K562 (cell line): ENCODE data around the gene MAPK8IP2. TPM values are rescaled to one million over a fixed set of nuclear protein-coding genes. Genes with fewer than 3 reads are reported as not detected.

Source experiments
- ARNT ChIP-seq, 2 experiments: fragments of 450-650 bp; IDR thresholded peaks; 2 replicates each; pipeline ENCODE4 v1.6.1; 2016; ENCODE audit warnings: mild to moderate bottlenecking in 1 of 2
- CCNT2 ChIP-seq: IDR thresholded peaks from 2 replicates; pipeline ENCODE4 v1.6.1; 2011; ENCODE audit warnings: borderline replicate concordance, low read depth, mild to moderate bottlenecking, moderate library complexity, mixed read lengths, low read length; ENCODE audit not compliant: insufficient read length; ENCODE audit errors: extremely low read depth
- ELF1 ChIP-seq: fragments of 200-800 bp; sonication (Bioruptor generic); IDR thresholded peaks from 2 replicates; pipeline ENCODE4 v1.6.1; 2016; ENCODE audit warnings: missing genetic modification characterization, missing compliant biosample characterization
- ERF ChIP-seq: fragments of 450-650 bp; formaldehyde crosslinking; IDR thresholded peaks from 2 replicates; pipeline ENCODE4 v1.4.0; 2020; ENCODE audit warnings: mild to moderate bottlenecking, mixed read lengths
- FOXM1 ChIP-seq, 2 experiments: fragments of 450-650 bp in 1 of 2; sonication (generic) in 1 of 2; formaldehyde crosslinking in 1 of 2; IDR thresholded peaks; 2 replicates each; pipeline versions ENCODE4 v1.6.1 to v1.9.0; 2017 to 2022; ENCODE audit warnings: low read depth in 2 of 2, mild to moderate bottlenecking in 2 of 2, missing genetic modification reagents in 1 of 2, moderate library complexity in 1 of 2
- GATA2 ChIP-seq: sonication (generic); formaldehyde crosslinking; IDR thresholded peaks from 2 replicates; pipeline ENCODE4 v1.4.0; 2020; ENCODE audit warnings: mild to moderate bottlenecking, missing genetic modification reagents
- HDAC3 ChIP-seq: fragments of 450-650 bp; IDR thresholded peaks from 2 replicates; pipeline ENCODE4 v1.6.1; 2018; ENCODE audit warnings: borderline replicate concordance, mild to moderate bottlenecking, moderate library complexity; ENCODE audit not compliant: partially characterized antibody
- HMGXB4 ChIP-seq: sonication (generic); formaldehyde crosslinking; IDR thresholded peaks from 2 replicates; pipeline ENCODE4 v1.8.1; 2023; ENCODE audit warnings: mild to moderate bottlenecking, missing genetic modification reagents
- KLF1 ChIP-seq: fragments of 450-650 bp; IDR thresholded peaks from 2 replicates; pipeline ENCODE4 v1.6.1; 2016; ENCODE audit warnings: missing genetic modification characterization, missing compliant biosample characterization
- LARP7 ChIP-seq: fragments of 450-650 bp; IDR thresholded peaks from 2 replicates; pipeline ENCODE4 v1.6.1; 2016
- MED1 ChIP-seq: sonication (generic); formaldehyde crosslinking; IDR thresholded peaks from 2 replicates; pipeline ENCODE4 v1.8.1; 2023; ENCODE audit warnings: missing genetic modification reagents, borderline replicate concordance
- NKRF ChIP-seq: fragments of 450-650 bp; IDR thresholded peaks from 2 replicates; pipeline ENCODE4 v1.6.1; 2016; ENCODE audit warnings: borderline replicate concordance
- PCBP1 ChIP-seq: fragments of 200-400 bp; formaldehyde crosslinking; IDR thresholded peaks from 2 replicates; pipeline ENCODE4 v1.6.1; 2018; ENCODE audit warnings: mild to moderate bottlenecking, low read depth, low read length; ENCODE audit not compliant: poor library complexity, severe bottlenecking
- PHF21A ChIP-seq: fragments of 450-650 bp; IDR thresholded peaks from 2 replicates; pipeline ENCODE4 v1.6.1; 2017; ENCODE audit warnings: low read depth, borderline replicate concordance
- POLR3A ChIP-seq: IDR thresholded peaks from 2 replicates; pipeline ENCODE4 v1.6.1; 2011; ENCODE audit warnings: borderline replicate concordance, mild to moderate bottlenecking, moderate library complexity; ENCODE audit not compliant: insufficient read length, insufficient read depth; ENCODE audit errors: extremely low read depth
- RBBP5 ChIP-seq: fragments of 200-600 bp; sonication (generic); IDR thresholded peaks from 2 replicates; pipeline ENCODE4 v1.6.1; 2012; ENCODE audit warnings: borderline replicate concordance, mild to moderate bottlenecking, low read length, control low read depth, inconsistent platforms; ENCODE audit not compliant: insufficient read depth, poor library complexity, severe bottlenecking
- RFX1 ChIP-seq: fragments of 450-650 bp; IDR thresholded peaks from 2 replicates; pipeline ENCODE4 v1.6.1; 2016; ENCODE audit warnings: mild to moderate bottlenecking, moderate library complexity
- SRSF3 ChIP-seq: fragments of 200-400 bp; formaldehyde crosslinking; IDR thresholded peaks from 2 replicates; pipeline ENCODE4 v1.6.1; 2016; ENCODE audit warnings: mild to moderate bottlenecking, low read length, moderate library complexity; ENCODE audit not compliant: insufficient read depth
- TAF7 ChIP-seq: fragments of 450-650 bp; IDR thresholded peaks from 2 replicates; pipeline ENCODE4 v1.6.1; 2016; ENCODE audit warnings: missing genetic modification characterization, missing compliant biosample characterization
- TCF3 ChIP-seq: sonication (generic); formaldehyde crosslinking; IDR thresholded peaks from 2 replicates; pipeline ENCODE4 v1.4.0; 2020; ENCODE audit warnings: mild to moderate bottlenecking, missing genetic modification reagents
- USF2 ChIP-seq: sonication (generic); formaldehyde crosslinking; IDR thresholded peaks from 2 replicates; pipeline ENCODE4 v1.5.0; 2020; ENCODE audit warnings: missing genetic modification reagents
- ZNF174 ChIP-seq: fragments of 250-450 bp; sonication (Bioruptor Pico); IDR thresholded peaks from 2 replicates; pipeline ENCODE4 v1.4.0; 2020; ENCODE audit warnings: mild to moderate bottlenecking
- ZNF274 ChIP-seq: IDR thresholded peaks from 2 replicates; pipeline ENCODE4 v1.6.1; 2011; ENCODE audit warnings: low read depth, mild to moderate bottlenecking, low read length, moderate library complexity, borderline replicate concordance
- ZNF589 ChIP-seq: fragments of 200-800 bp; sonication (Bioruptor generic); IDR thresholded peaks from 2 replicates; pipeline ENCODE4 v1.6.1; 2016; ENCODE audit warnings: low read depth, missing genetic modification characterization, missing compliant biosample characterization
- polyA plus RNA-seq, 8 experiments: library from polyadenylated mRNA; depleted of rRNA in 4 of 8; stranded (reverse) in 5 of 8; unstranded in 3 of 8; fragments of >200 nt; fragmentation: Nextera tagmentation in 2 of 8; fragmentation: Illumina TruSeq in 1 of 8; extraction: Ambion mirVana in 2 of 8; extraction: Trizol in 1 of 8; gene quantifications; 2 replicates each; pipeline versions ENCODE4 v1.2.1 to v1.2.3, GENCODE V29; 2011 to 2014; ENCODE audit warnings: inconsistent platforms in 1 of 8, missing spikeins in 1 of 8
- total RNA-seq, 7 experiments: library from RNA; depleted of rRNA in 6 of 7; stranded (reverse); fragments of >200 nt in 6 of 7; fragmentation: Illumina TruSeq in 2 of 7; extraction: Trizol in 2 of 7; gene quantifications; 2 replicates each; pipeline versions ENCODE4 v1.2.1 to v1.2.3, GENCODE V29; 2011 to 2021; ENCODE audit warnings: low replicate concordance in 1 of 7

Gene MAPK8IP2
- total and polyA plus RNA-seq, 9 of the 15 experiments (the other 6 are each of a cell fraction or from before 2014, with no cell fraction given): 0.01 to 0.47 (median 0.07) TPM; not detected in 2

- TF ChIP-seq TAF7 (no peak), ZNF274 (no peak), CCNT2 (no peak), TCF3 (CRISPR knock-in tag) (peak; percentile 47; the same call in 1 of the 2 replicates), NKRF (peak; percentile 75; the same call in 1 of the 2 replicates), ERF (CRISPR knock-in tag) (no peak), ZNF174 (CRISPR knock-in tag) (no peak), MED1 (peak; percentile 63; the same call in 1 of the 2 replicates), ARNT (IDR thresholded peaks at IDR 0.05) (no peak), ELF1 (tag) (no peak), LARP7 (no peak), HMGXB4 (CRISPR knock-in tag) (peak; percentile 94), USF2 (CRISPR knock-in tag) (peak; percentile 69), RBBP5 (no peak), ZNF589 (CRISPR knock-in tag) (no peak), PHF21A (no peak), KLF1 (tag) (no peak), POLR3A (no peak), SRSF3 (no peak), RFX1 (no peak), FOXM1 (IDR thresholded peaks at IDR 0.05; ENCODE audit: low read depth) (no peak), FOXM1 (CRISPR knock-in tag; IDR thresholded peaks at IDR 0.05; ENCODE audit: low read depth) (0 out of 2 replicates have a peak, but pooled peaks have one; percentile 78), PCBP1 (no peak), GATA2 (CRISPR knock-in tag) (0 out of 2 replicates have a peak, but pooled peaks have one; percentile 34), HDAC3 (no peak)
Observed at GRCh38 chr22:50599816-50600455, 657 bp upstream of the MAPK8IP2 start (continued).
